ENCODE measurements around the gene LBP.
"Not testable (repeated sequence)": the region's sequence is repeated elsewhere in the genome, so short reads cannot be mapped to it uniquely, and the experiment has no call there.

LBP gene

DNA sequence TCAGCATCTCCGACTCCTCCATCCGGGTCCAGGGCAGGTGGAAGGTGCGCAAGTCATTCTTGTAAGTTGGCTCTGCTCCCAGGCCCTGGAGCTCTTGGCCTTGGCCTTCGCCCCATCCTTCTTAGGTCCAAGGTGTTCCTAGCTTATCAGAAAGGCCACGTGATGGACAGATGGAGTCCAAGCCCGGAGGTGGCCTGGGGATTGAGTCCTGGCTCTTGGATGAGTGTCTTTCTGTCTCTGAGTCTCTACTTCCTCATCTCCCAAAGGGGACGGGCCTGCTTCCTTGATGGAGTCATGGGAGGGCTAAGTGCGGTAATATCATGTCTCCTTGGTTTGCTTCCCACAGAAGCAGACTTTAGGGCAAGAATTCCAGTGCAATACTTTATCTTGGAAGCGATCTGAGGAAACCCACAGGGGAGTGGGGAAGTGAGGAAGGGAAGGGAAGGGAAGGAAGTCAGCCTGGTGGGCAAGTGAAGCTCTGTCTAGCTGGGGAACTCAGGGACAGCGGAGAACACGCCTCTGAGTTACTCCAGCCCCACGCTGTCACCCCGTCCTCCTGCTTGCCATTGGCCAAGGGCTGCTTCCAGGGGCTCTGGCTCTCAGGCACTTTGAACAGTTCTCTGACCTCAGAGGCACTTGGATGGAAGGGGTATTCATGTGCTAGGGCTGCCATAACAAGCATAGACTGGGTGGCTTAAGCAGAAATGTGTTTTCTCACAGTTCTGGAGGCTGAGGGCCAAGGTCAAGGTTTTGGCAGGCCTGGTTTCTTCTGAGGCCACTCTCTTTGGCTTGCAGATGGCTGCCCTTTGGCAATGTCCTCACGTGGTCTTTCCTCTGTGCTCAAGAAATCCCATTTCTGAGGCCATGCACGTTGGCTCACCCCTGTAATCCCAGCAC is 4.8 kb downstream of the LBP start:
- DNase-seq: no peak

DNA sequence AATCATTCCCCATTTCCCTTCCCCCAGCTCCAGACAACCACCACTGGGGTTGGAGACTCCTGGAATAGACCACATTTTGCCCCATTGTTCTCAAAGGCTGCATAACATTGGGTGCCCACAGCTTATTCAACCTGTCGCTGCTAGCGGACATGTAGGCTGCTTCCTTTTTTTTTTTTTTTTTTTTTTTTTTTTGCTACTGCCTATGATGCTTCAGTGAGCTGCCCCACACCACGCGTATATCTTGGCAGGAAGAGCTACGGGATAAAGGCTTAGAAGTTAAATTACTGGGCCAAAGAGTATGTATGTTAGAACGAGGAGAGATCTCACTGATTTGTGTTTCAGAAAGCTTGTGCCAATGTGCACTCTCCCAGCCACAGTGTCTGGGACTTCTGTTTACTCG is 7.0 kb downstream of the LBP start:
- peak; percentile 3 for DNase-seq

DNA sequence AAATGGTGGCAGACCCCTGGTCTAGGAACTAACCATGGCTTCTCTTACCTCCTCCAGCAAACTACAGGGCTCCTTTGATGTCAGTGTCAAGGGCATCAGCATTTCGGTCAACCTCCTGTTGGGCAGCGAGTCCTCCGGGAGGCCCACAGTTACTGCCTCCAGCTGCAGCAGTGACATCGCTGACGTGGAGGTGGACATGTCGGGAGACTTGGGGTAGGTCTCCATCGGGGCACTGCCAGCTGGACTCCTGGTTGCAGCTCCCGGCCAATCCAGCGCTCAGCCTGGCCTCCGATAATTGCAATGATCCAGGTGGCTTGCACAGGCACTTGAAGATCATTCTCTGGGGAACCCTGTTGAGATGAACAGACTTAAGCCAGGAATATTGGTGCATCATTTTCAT is 7.9 kb downstream of the LBP start:
- DNase-seq: no peak

DNA sequence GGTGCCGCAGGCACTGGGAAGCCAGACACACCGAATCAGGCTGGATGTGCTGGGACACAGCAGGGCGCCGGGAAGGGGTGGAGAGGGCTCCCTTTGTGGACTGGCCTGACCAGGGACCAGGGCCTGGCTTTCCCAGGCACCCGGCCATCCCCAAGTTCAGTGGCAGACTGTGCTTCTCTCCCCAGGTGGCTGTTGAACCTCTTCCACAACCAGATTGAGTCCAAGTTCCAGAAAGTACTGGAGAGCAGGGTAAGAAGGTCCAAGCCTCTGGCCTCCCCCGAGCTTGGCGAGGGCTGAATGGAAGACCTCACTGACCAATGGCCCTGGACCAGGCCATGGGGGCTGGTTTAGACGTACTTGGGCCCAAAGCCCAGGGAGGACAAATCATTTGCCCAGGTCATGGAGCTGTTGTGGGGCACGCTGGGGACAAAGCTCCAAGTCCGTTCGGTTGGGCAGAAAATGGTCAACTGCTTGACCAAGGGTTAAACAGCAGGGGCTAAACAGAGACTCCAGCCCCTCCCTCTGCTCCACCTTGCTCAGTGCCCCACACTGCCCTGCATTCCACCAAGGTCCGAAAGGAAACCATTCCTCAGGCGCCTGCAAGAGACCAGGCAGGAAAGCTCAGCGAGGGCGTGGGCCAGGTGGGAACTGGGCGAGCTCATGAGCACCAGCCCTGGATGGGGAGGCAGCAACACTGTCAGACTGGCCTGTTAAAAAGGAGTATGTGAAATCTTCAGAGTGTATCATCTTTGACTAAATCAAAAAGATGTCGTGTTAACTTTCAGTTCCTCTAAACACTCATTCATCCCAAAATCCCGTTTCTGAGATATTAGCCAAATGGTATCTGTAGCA is 9.1 kb downstream of the LBP start:
- DNase-seq: peak; percentile 4

DNA sequence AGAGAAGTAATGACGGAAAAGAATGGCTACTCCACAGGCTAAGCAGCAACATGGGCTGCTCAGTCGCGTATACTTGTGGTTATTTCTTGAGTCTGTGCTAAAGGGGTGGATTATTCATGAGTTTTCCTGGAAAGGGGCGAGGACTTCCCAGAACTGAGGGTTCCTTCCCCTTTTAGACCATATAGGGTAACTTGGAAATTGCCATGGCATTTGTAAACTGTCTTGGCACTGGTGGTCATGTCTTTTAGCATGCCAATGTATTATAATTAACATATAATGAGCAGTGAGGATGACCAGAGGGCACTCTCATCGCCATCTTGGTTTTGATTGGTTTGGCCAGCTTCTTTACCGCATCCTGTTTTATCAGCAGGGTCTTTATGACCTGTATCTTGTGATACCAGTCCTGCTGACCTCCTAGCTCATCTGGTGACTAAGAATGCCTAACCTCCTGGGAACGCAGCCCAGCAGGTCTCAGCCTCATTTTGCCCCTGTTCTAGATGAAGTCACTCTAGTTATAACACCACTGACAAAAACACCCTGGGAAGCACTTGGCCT is 11.4 kb downstream of the LBP start:
- DNase-seq: peak; percentile 96

DNA sequence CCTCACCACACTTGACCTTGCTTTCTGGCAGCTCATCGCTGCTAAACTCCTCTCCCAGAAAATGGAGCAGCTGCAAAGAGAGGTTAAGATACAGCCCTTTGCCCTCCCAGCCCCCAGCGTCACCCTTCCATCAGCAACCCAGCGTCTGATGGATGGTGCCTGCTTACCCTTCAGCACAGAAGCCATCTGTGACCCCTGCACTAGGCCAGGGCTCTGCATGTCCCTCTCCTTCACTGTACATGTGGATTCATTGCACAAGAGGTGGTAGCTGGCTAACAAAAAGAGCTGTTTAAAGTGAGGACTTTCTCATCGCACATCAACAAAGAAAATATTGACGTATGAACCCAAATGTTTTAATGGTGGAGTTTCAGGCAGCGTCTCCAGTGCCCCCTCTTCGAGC is 12.3 kb downstream of the LBP start:
- no peak for DNase-seq

DNA sequence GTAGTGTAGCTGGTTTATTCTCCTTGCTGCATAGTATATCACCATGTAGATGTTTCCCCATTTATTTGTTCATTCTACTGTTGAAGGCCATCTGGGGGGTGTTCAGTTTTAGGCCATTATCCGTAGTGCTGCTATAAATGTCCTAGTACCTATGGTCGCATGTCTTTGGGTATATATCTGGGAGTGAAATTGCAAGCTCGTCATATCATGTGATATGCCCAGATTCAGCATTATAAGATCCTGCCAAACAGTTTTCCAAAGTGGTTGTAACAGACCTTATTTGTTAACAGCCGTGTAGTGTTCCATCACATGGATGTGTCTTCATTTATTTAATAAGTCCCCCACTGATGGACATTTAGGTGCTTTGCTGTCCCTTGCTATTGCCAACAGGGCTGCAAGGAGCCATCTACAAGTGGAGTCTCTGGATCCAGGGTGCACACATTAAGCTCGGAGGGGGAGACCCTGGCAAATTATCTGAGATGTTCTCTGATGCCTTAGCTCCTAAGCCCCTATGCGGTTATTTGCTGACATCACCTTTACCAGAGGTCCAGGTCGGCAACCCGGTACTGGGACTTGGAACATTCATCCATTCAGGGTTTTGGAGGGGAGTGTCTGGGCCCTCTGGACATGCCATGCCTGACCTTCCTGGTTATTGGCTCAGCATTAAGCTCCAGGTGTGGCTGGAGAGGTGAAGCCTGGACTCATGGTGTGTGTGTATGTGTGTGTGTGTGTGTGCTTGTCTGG is 16.9 kb downstream of the LBP start:
- DNase-seq: no peak

DNA sequence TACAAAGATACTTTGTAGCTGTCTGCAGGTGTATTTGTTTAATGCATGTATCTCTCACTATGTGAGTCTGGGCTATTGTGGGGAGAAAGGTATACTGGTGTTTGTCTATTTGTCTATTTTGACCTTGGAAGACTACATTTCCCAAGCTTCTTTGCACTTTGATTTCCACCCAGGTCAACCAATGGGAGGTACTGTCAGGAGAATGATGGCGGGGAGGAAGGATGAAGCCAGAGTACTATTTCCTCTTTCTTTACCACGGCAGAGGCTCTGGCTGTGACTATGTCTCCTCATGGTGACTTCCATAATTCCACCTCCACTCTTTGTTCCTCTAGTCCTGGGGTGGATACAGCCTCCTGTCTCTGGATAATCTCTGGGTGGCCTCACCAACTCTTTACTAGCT is 23.1 kb downstream of the LBP start:
- DNase-seq: peak; percentile 74

DNA sequence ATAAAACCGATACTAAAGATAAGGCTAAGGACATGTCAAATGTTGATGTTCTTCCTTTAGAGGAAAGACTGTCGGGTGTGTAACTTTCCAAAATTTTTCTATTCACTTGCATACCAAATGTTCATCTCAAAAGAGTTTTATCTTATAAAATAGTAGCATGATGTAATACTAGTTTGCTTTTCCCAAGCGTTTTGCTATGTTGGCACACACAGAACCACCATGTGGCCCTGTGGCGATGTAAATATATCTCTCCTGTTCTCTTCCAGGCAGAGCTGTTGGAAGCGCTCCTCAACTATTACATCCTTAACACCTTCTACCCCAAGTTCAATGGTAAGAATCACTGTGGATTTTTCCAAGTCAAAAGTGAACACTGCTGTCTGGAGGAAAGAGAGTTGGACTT is 26.5 kb downstream of the LBP start:
- DNase-seq: no peak

DNA sequence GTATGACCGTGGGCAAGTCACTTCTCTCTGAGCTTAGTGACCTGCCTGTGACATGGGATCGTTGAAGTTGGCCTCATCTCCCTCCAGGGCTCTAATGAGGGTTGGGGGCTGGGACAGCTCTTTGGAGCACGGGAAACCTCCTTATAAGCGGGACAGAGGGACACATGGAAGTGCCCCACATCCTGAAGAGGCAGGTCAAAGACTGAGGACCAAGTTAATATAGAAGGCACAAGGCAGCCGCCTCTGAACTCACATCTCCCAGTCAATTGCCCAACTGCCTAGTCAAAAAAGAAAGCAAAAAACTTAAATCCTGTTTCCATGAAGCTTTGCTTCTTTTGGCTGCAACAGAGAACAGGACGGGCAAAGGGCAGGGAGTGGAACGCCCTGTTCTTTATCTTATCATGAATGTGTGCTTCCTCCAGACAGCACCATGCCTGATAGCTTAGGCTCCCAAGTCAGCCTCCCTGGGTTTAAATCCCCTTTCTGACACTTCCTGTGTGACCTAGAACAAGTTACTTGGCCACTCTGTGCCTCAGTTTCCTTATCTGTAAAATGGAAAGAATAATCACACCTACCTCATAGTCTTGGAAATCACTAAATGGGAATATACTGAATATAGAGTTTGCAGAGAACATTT is 27.1 kb downstream of the LBP start:
- DNase-seq: peak; percentile 87

DNA sequence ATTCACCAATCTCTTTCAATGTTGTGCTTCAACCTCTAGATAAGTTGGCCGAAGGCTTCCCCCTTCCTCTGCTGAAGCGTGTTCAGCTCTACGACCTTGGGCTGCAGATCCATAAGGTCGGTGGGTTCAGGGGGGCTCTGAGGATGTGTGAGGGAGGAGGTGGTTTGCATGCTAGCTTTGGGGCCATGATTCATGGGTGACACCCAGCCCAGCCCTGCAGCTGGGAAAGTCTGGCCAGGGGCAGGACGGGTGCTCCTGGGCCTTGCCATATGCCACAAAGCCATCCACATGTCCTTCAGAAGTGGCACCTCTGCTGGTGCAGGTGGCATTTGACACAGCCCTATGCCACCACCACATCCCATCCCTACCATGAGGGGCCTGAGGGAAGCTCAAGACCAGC is 27.6 kb downstream of the LBP start:
- DNase-seq: no peak

DNA sequence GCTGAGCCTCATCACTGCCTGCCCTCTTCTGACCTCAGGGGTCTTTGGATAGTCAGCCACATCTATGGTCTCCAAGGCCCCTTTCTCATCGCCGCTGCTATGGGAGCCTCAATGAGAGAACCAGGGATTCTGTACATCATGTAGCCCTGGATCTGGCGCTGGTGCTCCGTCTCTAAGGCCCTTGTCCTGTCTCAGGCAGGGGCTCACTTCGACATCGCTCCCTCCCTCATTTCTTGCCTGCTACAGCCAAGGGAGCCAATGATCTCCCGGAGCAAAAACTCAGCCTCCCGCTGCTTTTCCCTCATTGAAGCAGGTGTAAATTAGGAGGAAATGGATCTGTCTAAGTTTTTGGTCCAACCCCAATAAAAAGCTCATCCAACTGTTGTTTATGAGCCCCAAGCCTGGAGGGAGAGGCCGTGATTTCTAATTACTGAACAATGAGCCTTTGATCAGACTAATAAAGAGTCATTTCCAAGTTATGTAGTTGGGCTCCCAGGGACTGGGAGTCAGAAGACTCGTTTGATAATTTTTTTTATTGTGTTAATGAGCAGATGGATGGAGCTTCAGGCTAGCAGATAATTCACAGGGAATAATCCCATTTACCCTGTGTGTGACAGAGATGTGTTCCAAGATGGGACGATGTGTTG is 30.9 kb downstream of the LBP start:
- no peak for DNase-seq

DNA sequence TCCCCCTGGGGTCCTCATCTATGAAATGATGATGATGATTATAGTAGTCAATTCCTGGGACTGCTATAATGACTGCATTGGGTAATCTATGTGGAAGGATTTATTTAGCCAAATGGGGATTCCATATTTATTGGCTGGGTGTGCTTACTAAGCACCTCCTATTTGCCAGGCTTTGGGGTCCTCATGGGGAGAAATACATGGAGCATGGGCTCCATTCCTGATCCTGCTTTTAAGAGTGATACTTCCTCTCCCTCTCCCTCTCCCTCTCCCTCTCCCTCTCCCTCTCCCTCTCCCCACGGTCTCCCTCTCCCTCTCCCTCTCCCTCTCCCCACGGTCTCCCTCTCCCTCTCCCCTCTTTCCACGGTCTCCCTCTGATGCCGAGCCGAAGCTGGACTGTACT is 31.6 kb downstream of the LBP start:
- not testable (repeated sequence) for DNase-seq

DNA sequence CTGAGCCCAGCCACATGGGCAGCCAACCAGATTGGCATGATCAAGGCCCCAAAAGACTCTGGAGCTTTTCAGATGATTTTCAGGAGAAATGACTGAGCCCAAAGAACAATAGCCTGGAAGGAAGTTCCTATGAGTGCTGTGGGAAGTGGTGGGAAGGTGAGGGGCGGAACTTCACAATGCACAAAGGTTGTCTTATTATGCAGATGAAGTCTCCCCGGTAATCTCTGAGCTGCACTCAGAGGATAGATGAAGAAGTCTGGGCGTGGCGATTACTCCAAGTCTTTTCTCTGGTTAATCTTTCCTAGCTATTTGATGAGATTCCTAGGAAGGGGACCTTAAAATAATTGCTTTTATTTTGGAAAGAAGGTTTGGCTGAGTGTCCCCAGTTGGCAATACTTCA is 36.9 kb downstream of the LBP start:
- DNase-seq: no peak

DNA sequence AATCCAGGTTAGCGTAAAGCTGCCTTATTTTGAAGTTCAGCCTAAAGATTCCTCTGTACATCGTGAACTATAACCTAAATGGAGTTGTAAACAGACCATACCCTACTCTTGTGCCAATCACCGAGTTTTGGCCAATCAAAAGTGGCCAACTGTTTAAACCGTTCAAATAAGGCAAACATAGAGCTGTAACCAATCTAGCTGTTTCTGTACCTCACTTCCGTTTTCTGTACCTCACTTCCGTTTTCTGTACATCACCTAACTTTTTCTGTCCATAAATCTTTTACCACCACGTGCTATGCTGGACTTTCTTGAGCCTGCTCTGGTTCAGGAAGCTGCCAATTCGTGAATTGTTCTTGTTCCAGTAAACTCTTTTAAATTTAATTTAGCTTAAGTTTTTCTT is 39.7 kb downstream of the LBP start:
- DNase-seq: peak; percentile 6

DNA sequence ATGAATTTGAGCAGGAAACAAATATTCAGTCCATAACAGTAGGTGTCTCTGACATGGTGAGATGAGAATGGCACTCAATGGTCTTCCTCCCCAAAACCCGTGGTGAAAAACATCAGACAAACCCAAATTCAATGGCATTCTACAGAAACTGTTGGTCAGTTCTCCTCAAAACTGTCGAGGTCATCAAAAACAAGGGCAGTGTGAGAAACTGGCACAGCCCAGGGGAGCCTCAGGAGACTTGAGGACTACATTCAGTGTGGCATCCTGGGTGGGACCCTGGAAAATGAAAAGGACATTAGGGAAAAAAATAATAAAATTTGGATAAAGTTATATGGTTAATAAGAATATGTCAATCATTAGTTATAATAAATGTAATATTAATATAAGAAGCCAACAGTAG is 40.6 kb downstream of the LBP start:
- DNase-seq: no peak

DNA sequence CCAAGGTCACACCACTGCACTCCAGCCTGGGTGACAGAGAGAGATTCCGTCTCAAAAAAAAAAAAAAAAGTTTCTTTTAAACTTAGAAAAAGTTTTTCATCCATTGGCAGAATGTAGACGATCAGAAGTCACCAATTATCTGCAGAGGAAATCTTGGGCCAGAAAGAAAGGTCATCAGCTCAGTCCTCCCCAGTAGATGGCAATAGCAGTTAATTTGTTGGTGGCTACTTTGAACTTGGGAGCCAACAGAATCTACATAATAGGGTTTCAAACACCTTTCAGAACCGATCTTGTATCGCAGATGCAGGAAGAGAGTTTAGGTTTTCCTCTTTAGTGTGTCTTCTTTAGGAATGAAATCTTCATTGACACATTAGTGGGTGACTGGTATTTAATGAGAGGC is 41.7 kb downstream of the LBP start:
- peak; percentile 11 for DNase-seq

DNA sequence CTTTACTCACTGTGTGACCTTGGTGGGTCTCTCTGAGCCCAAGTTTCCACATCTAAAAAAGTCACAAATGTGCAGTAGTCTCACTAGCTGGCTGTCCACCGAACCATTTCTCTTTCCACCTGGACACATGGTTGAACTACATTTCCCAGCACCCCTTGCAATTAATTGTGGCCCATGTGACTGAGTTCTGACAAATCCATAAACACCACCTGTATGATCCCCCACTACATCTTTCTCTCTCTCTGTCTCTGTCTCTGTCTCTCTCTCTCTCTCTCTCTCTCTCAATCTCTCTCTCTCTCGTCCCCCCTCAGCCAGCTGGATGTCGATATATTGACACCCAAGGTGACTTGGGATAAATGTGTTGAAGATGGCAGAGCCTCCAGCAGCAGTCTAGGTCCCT is 46.1 kb downstream of the LBP start:
- DNase-seq: no peak

DNA sequence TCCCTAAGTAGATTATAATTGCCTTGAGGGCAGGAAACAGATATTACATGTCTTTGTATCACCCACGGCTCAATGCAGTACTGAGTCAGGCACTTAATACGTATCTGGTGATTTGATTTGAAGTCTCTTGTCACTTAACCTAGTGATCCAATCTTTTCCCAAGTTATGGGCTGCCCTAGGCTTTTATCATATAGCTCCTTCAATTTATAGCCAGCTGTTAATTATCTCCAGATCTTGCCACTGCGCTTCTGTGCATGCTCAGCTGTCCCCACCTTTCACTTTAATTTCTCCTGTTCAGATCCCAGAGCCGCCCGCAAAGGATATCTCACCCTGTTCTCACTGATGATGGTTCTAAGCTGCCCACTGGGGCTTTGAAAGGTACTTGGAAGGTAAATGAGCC is 47.0 kb downstream of the LBP start:
- DNase-seq: no peak

DNA sequence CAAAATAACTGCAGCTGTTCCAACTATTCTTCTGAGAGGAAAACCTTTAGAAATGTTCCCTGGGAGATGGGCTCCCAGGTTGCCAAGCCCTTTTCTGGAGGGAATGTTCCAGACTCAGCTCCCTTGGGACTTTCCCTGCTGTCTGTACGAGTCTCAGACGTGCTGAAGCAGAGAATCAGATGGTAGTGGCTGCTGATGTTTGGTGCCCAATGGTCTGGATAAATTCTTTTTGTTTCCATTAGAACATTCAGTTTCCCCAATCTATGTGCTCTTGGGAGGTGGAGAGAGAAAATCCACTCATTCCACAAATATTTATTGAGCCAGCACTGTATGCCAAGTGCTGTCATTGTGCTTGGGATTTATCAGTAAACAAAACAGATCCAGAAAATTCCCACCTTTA is 48.9 kb downstream of the LBP start:
- DNase-seq: no peak

DNA sequence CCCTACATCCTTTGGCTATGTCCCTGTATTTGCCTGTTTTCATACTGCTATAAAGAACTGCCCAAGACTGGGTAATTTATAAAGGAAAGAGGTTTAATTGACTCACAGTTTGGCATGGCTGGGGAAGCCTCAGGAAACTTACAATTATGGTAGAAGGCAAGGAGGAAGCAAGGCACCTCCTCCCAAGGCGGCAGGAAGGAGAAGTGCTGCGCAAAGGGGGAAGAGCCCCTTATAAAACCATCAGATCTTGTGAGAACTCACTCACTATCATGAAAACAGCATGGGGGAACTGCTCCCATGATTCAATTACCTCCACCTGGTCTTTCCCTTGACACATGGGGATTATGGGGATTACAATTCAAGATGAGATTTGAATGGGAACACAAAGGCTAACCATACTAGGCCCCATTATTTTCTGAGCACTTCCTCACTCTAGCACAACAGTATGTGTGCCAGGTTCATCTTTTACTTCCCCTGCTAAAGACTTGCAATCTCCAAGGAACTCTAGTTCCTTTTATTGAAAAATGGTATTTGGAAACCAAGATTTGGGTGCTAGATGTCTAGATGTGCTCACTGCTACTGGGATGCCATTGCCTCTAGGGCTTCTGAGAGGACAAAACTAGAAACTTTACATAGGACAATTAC is 49.6 kb downstream of the LBP start:
- peak; percentile 23 for DNase-seq

DNA sequence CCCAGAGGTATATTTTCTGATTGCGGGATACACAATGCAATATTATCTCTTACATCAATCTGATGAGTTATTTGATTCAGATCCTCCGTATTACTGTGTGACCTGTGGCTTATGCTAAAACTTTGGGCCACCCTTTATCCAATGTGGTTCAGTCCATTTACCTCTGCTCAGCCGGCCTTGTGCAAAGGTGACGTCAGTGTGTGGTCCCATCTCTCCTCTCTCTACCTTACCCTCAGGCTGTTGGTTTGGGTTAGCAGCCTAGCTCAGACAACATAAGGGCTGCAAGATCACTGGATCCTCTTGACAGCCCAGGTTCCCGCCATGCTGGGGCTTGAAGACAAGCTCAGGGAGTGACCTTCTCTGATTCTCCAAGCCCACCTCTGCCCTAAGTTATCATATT is 55.8 kb downstream of the LBP start:
- DNase-seq: no peak

Data from OCI-M1 (cell line).